GM19351 (cell line): Measurements from ENCODE around the gene THEM4.
"Not testable (repeated sequence)": the region's sequence is repeated elsewhere in the genome, so short reads cannot be mapped to it uniquely, and the experiment has no call there.

Source experiments
- ATAC-seq: cut with Tn5 transposase; IDR thresholded peaks from one replicate; pipeline ENCODE4 v1.9.1; 2021; ENCODE audit warnings: mild to moderate bottlenecking, moderate library complexity; ENCODE audit not compliant: unreplicated experiment

THEM4 gene

DNA sequence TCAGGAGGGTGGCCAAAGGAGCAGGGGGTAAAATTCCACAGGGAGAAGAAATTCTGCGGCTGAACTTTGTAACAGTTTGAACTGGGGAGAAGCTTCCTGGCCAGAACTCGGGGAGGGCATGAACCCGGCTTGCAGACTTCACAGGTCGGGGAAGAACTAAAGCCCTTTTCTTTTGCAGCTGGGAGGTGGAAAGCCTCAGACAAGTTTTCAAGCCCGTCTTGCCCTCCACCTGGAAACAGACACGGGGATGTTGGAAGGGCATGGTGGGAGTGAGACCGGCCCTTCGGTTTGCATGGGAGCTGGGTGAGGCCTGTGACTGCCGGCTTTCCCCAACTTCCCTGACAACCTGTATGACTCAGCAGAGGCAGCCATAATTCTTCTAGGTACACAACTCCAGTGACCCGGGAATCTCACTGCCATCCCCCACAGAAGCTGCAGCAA, 11.3 kb downstream of the THEM4 start:
- ATAC-seq, result no peak

DNA sequence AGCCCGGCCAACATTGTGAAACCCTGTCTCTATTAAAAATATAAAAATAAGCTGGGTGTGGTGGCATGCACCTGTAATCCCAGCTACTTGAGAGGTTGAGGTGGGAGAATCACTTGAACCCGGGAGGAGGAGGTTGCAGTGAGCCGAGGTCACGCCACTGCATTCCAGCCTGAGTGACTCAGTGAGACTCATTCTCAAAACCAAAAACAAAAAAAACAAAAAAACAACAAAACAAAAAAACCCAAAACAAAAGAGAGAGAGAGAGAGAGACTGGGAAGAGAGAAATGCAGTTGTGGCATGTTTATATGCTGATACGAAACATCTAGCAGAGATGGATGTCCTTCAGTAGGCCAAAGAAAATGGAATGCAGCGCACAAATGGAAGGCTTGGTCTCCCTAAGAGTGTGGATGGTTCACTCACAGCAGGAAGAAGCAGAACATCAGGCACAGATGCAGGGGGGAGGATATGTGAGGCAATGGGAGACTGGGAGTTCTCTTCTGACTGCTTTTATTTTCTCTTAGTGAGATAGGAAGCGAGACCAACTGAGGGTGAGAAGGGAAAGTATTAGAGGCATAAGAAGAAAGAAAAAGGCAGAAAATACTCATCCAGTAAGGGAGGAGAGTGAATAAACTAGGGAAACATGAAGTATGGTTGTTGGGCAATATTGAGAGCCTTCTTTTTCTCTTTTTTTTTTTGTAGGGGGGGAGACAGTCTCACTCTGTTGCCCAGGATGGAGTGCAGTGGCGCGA, 16.0 kb downstream of the THEM4 start:
- ATAC-seq, result no peak

DNA sequence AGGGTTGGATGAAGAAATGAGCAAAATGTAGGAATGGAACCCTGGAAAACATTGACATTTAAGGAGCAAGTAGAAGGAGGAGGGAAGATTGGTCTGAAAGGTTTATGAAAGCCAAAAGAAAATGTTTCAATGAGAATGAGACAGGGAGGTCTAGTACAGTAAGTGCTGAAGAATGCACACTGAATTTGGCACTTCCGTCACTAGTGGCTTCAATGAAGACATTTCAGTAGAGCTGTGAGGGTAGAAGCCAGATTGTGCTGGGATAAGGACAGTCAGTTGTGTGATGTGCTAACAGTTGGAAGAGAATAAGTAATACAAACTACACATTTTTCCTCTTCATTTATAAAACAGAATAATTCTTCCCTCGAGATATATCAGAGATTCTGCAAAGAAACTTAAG, 17.1 kb downstream of the THEM4 start:
- ATAC-seq, result no peak

DNA sequence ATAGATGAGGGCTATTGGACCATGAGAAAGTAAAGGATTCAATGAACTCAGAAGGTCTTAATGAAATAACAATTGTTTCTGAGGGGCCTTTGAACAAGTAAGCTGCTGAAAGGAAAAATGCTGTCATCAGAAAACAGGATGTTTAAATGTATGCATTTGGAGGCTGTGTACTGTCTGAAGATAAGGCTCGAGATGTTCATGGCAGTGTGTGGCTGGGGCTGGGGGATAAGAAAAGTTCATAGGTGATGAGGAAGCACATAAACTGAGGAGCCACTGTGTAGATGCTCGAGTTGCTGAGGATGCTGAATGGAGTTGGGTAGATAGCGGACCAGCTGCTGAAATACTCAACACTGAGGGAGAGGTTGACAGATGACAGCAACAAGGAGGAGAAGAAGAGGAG, 17.8 kb downstream of the THEM4 start:
- ATAC-seq, result no peak

DNA sequence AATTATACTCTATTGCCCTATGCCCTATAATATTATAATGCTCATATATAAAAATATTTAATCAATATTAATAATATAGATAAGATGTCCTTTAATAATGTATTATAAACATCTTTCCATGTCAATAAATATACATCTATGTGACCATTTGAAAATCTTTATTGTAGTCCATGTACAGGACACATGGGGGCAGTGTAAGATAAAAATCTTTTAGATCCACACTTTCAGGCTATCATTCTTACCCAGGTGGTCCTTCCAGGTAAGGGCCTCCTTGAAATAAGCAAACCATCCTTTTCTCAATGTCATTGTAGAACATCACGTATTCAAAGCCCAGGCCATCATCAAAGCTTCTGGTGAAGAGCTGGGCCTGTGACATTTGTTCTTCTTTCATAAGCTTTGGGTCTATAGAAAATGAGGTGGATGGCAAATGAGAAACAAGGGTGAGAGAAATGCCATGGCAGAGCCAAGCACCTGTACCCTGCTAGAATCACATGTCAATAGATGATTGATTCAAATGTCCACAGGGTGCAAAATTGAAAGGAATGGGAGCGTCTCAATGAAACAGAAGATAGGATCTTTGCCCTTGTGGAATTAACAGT, 20.2 kb downstream of the THEM4 start:
- no peak for ATAC-seq

- no peak for ATAC-seq
These were observed 22.3 kb downstream of the THEM4 start for GRCh38 chr1:151887028-151887427.

- no peak for ATAC-seq
These were observed 23.8 kb downstream of the THEM4 start for GRCh38 chr1:151885479-151885878.

DNA sequence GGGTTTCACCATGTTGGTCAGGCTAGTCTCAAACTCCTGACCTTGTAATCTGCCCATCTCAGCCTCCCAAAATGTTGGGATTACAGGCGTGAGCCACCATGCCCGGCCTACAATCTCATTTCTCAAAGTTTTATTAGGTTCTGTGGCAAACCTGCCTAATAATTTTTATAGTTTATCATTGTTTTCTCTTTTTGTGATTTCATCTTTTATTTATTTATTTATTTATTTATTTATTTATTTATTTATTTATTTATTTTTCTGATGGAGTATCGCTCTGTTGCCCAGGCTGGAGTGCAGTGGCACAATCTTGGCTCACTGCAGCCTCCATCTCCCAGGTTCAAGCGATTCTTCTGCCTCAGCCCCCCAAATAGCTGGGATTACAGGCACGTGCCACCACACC, 24.4 kb downstream of the THEM4 start:
- ATAC-seq, result not testable (repeated sequence)

DNA sequence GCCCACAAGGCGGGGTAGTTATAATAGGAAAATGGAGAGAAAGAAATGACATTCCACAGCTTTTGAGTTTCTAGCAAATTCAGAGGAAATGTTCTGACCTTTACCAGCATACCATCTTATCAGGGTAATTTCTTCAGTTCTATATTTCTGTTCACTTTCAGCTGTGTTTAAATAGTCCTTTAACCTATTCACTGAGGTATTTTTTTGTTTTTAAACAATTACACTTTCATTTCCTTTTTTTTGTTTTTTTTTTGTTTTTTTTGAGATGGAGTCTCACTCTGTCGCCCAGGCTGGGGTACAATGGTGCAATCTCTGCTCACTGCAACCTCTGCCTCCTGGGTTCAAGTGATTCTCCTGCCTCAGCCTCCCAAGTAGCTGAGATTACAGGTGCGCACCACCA, 24.9 kb downstream of the THEM4 start:
- ATAC-seq, result not testable (repeated sequence)

DNA sequence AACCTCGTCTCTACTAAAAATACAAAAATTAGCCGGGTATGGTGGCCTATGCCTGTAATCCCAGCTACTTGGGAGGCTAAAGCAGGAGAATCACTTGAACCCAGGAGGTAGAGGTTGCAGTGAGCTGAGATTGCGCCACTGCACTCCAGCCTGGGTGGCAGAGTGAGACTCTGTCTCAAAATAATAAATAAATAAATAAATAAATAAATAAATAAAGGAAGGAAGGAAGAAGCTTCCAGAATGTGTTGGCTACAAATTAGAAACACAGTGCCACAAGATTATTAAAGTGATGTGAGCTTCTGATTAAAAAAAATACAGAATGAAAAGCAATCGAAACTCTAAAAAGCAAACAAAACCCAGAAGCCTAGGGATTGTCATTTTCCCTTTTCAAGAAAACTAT, 25.4 kb downstream of the THEM4 start:
- ATAC-seq, result not testable (repeated sequence)

GRCh38 chr1:151882918-151883317, 26.4 kb downstream of the THEM4 start:
- ATAC-seq, result not testable (repeated sequence)

- ATAC-seq, result no peak
These were observed 26.8 kb downstream of the THEM4 start for GRCh38 chr1:151882466-151882865.

GRCh38 chr1:151881479-151881878, 27.8 kb downstream of the THEM4 start:
- ATAC-seq, result no peak

DNA sequence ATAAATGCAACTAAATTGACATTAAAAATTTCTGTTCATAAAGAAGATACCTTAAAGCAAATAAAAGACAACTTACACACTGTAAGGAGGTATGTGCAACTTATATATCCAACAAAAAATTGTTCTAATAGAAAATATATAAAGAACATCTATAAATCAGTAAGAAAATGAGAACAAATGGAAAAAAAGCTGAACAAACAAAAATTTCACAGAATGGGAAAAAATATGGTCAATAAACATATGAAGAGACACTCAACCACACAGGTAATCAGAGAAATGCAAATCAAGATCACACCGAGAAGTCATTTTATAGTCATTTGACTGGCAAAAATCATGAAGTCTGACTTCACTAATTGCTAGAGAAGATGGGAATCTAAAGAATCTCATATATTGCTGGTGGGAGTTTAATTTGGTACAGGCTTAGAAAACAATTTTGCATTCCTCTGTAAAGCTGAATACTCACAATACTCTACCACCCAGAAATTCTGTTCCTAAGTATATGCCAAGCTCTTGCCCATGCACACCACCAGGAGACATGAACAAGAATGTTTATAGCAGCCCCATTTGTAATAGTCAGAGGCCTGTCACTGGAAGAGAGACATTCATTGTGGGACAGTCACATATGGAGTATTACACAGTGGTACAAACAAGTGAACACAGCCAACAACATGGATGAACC, 33.8 kb downstream of the THEM4 start:
- ATAC-seq, result no peak

DNA sequence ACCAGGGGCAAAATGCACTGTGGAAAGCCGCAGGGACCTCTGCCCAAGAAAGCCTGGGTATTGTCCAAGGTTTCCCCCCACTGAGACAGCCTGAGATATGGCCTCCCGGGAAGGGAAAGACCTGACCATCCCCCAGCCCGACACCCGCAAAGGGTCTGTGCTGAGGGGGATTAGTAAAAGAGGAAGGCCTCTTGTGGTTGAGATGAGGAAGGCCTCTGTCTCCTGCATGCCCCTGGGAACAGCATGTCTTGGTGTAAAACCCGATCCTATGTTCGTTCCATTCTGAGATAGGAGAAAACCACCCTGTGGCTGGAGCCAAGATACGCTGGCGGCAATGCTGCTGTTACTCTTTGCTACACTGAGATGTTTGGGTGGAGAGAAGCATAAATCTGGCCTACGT, 36.5 kb downstream of the THEM4 start:
- ATAC-seq, result not testable (repeated sequence)

GRCh38 chr1:151871284-151872030, 37.9 kb downstream of the THEM4 start:
- no peak for ATAC-seq

GRCh38 chr1:151868486-151868885, 40.8 kb downstream of the THEM4 start:
- no peak for ATAC-seq

GRCh38 chr1:151867765-151868411, 41.4 kb downstream of the THEM4 start:
- no peak for ATAC-seq

GRCh38 chr1:151867321-151867720, 42.0 kb downstream of the THEM4 start:
- no peak for ATAC-seq

- ATAC-seq, result no peak
These were observed 44.9 kb downstream of the THEM4 start for GRCh38 chr1:151864411-151864810.

DNA sequence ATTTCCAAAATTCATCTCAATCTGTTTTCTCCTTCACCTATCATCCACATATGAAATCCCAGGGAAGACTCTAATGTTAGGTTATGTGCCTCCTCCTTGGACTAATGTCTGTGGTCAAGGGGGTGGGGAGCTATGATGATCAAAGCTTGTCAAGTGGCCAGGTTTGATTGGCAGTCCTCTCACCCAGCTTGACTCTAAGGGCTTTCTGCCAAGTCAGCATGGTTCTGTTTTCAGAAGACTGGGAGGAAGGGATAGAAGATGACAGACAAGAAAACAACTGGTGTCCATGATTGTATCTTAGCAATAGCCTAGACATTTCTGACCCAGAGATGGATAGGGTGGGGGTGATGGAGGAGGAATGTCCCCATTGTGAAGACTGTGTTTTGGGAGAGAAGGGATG, 46.7 kb downstream of the THEM4 start:
- ATAC-seq, result no peak
